IMR-90 (cell line): ENCODE measurements around the gene LPAR2. TPM values are rescaled to one million over a fixed set of nuclear protein-coding genes. Genes with fewer than 3 reads are reported as not detected.

Source experiments
- ATAC-seq: fragments of 200-7000 bp; cut with Tn5 transposase; 2 replicates; pipeline ENCODE4 v1.9.1; 2020; ENCODE audit warnings: low read depth, mild to moderate bottlenecking, moderate library complexity
- BruUV-seq: library from RNA; stranded (reverse); fragments of 400-500 nt; replicated peaks from 2 replicates; lab custom pipeline; 2021; lab: Mats Ljungman, UMichigan
- CTCF ChIA-PET: fragments of 300-600 bp; formaldehyde crosslinking; extraction: SDS; loops from one replicate; lab custom pipeline; 2021; ENCODE audit warnings: antibody characterized with exemption; lab: Yijun Ruan, JAX
- POLR2A ChIA-PET: fragments of 300-600 bp; sonication (Branson Sonifier 250); formaldehyde crosslinking; loops from one replicate; lab custom pipeline; 2022; ENCODE audit warnings: antibody characterized with exemption; ENCODE audit not compliant: unreplicated experiment; lab: Charles Lee
- DNase-seq: peaks from one replicate; pipeline ENCODE4 v3.0.0; 2013
- H2AFZ ChIP-seq: replicated peaks from 2 replicates; pipeline ENCODE3; 2013; ENCODE audit warnings: low read length, mild to moderate bottlenecking; ENCODE audit not compliant: poor library complexity
- H2AK5ac ChIP-seq: 2 replicates; pipeline ENCODE4 v1.6.1; 2013; ENCODE audit warnings: low read depth, low read length, inconsistent platforms
- H2AK9ac ChIP-seq: replicated peaks from 2 replicates; pipeline ENCODE3; 2013; ENCODE audit warnings: mild to moderate bottlenecking, low read depth, low read length, moderate library complexity; ENCODE audit not compliant: poor library complexity
- H2BK120ac ChIP-seq: 2 replicates; pipeline ENCODE4 v1.6.1; 2013; ENCODE audit warnings: low read depth, low read length, inconsistent platforms
- H2BK15ac ChIP-seq: 3 replicates; pipeline ENCODE4 v1.6.1; 2013; ENCODE audit warnings: low read depth, low read length, inconsistent platforms
- H2BK20ac ChIP-seq: 2 replicates; pipeline ENCODE4 v1.6.1; 2013; ENCODE audit warnings: low read depth, mild to moderate bottlenecking, inconsistent platforms, low read length, moderate library complexity
- H2BK5ac ChIP-seq: 2 replicates; pipeline ENCODE4 v1.6.1; 2013; ENCODE audit warnings: mild to moderate bottlenecking, low read depth, low read length, inconsistent platforms; ENCODE audit not compliant: poor library complexity, severe bottlenecking
- H3K14ac ChIP-seq: replicated peaks from 2 replicates; pipeline ENCODE4 v1.6.1; 2013; ENCODE audit warnings: low read depth, low read length, inconsistent platforms
- H3K18ac ChIP-seq: 2 replicates; pipeline ENCODE4 v1.6.1; 2013; ENCODE audit warnings: low read depth, low read length, control low read depth
- H3K23ac ChIP-seq: 2 replicates; pipeline ENCODE4 v1.6.1; 2013; ENCODE audit warnings: low read depth, low read length, inconsistent platforms
- H3K27ac ChIP-seq: 2 replicates; pipeline ENCODE4 v1.5.1; 2013; ENCODE audit warnings: mild to moderate bottlenecking, control low read depth, low read length; ENCODE audit not compliant: insufficient read depth
- H3K27me3 ChIP-seq: 2 replicates; pipeline ENCODE4 v1.6.1; 2013; ENCODE audit warnings: low read length; ENCODE audit not compliant: control insufficient read depth, insufficient read depth
- H3K36me3 ChIP-seq: 2 replicates; pipeline ENCODE4 v1.6.1; 2013; ENCODE audit warnings: low read length, mixed read lengths; ENCODE audit not compliant: control insufficient read depth, insufficient read depth
- H3K4ac ChIP-seq: 2 replicates; pipeline ENCODE4 v1.6.1; 2013; ENCODE audit warnings: low read depth, low read length, inconsistent platforms
- H3K4me1 ChIP-seq: 2 replicates; pipeline ENCODE4 v1.6.1; 2013; ENCODE audit warnings: low read length, mixed read lengths; ENCODE audit not compliant: control insufficient read depth, insufficient read depth
- H3K4me2 ChIP-seq: 2 replicates; pipeline ENCODE4 v1.6.1; 2013; ENCODE audit warnings: low read depth, mild to moderate bottlenecking, control low read depth, low read length, moderate library complexity
- H3K4me3 ChIP-seq: 2 replicates; pipeline ENCODE4 v1.5.1; 2013; ENCODE audit warnings: low read depth, mild to moderate bottlenecking, control low read depth, low read length, moderate library complexity; ENCODE audit not compliant: insufficient read depth
- H3K56ac ChIP-seq: 2 replicates; pipeline ENCODE4 v1.6.1; 2013; ENCODE audit warnings: low read length, inconsistent platforms; ENCODE audit not compliant: insufficient read depth; ENCODE audit errors: extremely low read depth
- H3K79me1 ChIP-seq, 2 experiments: 2 replicates each; pipeline ENCODE4 v1.6.1; 2013; ENCODE audit warnings: low read length in 2 of 2, inconsistent platforms in 1 of 2, low read depth in 1 of 2
- H3K9ac ChIP-seq: 2 replicates; pipeline ENCODE4 v1.6.1; 2013; ENCODE audit warnings: low read depth, low read length, control low read depth
- H3K9me1 ChIP-seq: 2 replicates; pipeline ENCODE4 v1.6.1; 2013; ENCODE audit warnings: low read length, inconsistent platforms; ENCODE audit not compliant: insufficient read depth
- H3K9me3 ChIP-seq: 2 replicates; pipeline ENCODE4 v1.6.1; 2013; ENCODE audit warnings: low read length; ENCODE audit not compliant: control insufficient read depth, insufficient read depth
- H4K20me1 ChIP-seq: 2 replicates; pipeline ENCODE4 v1.6.1; 2013; ENCODE audit warnings: low read length, inconsistent platforms; ENCODE audit not compliant: insufficient read depth
- H4K5ac ChIP-seq: 2 replicates; pipeline ENCODE4 v1.6.1; 2013; ENCODE audit warnings: mild to moderate bottlenecking, low read depth, low read length, control low read depth
- H4K8ac ChIP-seq, 2 experiments: 2 replicates each; pipeline ENCODE4 v1.6.1; 2013; ENCODE audit warnings: low read depth in 2 of 2, low read length in 2 of 2, control low read depth in 1 of 2, inconsistent platforms in 1 of 2
- H4K91ac ChIP-seq: 2 replicates; pipeline ENCODE4 v1.6.1; 2013; ENCODE audit warnings: low read depth, low read length, inconsistent platforms; ENCODE audit not compliant: insufficient read depth
- CHD1 ChIP-seq: IDR thresholded peaks from 2 replicates; pipeline ENCODE4 v1.6.1; 2012; ENCODE audit warnings: low read depth, low read length, improper control_type of control experiment
- CTCF ChIP-seq: conservative IDR thresholded peaks from 2 replicates; pipeline ENCODE4 v1.5.1; 2012; ENCODE audit warnings: mild to moderate bottlenecking, low read depth, low read length, improper control_type of control experiment
- FOS ChIP-seq: fragments of 150-350 bp; IDR thresholded peaks from 2 replicates; pipeline ENCODE4 v1.6.1; 2016; ENCODE audit warnings: low read depth, low read length
- MAFK ChIP-seq: IDR thresholded peaks from 2 replicates; pipeline ENCODE4 v1.6.1; 2012; ENCODE audit warnings: low read depth, low read length, improper control_type of control experiment
- MAZ ChIP-seq: IDR thresholded peaks from 2 replicates; pipeline ENCODE4 v1.6.1; 2012; ENCODE audit warnings: low read depth, mild to moderate bottlenecking, low read length, improper control_type of control experiment, moderate library complexity, borderline replicate concordance
- MXI1 ChIP-seq: IDR thresholded peaks from 2 replicates; pipeline ENCODE4 v1.6.1; 2012; ENCODE audit warnings: low read depth, mild to moderate bottlenecking, low read length, moderate library complexity, borderline replicate concordance
- RAD21 ChIP-seq: IDR thresholded peaks from 2 replicates; pipeline ENCODE4 v1.6.1; 2012; ENCODE audit warnings: low read length, improper control_type of control experiment
- RCOR1 ChIP-seq: IDR thresholded peaks from 2 replicates; pipeline ENCODE4 v1.6.1; 2012; ENCODE audit warnings: mild to moderate bottlenecking, low read length, improper control_type of control experiment; ENCODE audit not compliant: insufficient replicate concordance
- USF2 ChIP-seq: fragments of 150-350 bp; IDR thresholded peaks from 2 replicates; pipeline ENCODE4 v1.6.1; 2017; ENCODE audit warnings: mild to moderate bottlenecking, antibody characterized with exemption, low read length, low read depth
- WGBS, 2 experiments: methylation state at CpG; one replicate each; pipeline versions ENCODE4 v1.1.5 to v1.1.7; 2013; ENCODE audit warnings: missing lambda C conversion rate in 2 of 2; ENCODE audit not compliant: insufficient read length in 1 of 2; ENCODE audit errors: extremely low coverage in 2 of 2; 5-methylcytosine and 5-hydroxymethylcytosine counted together
- dilution Hi-C: fragments of 300-500 bp; cut with HindIII; formaldehyde crosslinking; loops from one replicate; pipeline ENCODE4 v1.14.3; 2018; ENCODE audit warnings: low sequenced_read_pairs; ENCODE audit not compliant: unreplicated experiment
- in situ Hi-C: fragments of 300-500 bp; cut with MboI; formaldehyde crosslinking; loops from 3 replicates; pipeline ENCODE4 v1.14.3; 2019; ENCODE audit warnings: low sequenced_read_pairs, inconsistent platforms, mixed read lengths
- intact Hi-C: fragments of 100-400 bp; cut with micrococcal nuclease; formaldehyde crosslinking; loops from 2 replicates; pipeline ENCODE4 v1.10.0; 2022
- polyA plus RNA-seq, 3 experiments: library from polyadenylated mRNA; depleted of rRNA; stranded (reverse); fragments of >200 nt; gene quantifications; 2 replicates each; pipeline ENCODE4 v1.2.3, GENCODE V29; 2012; ENCODE audit warnings: low replicate concordance in 1 of 3
- total RNA-seq: library from RNA; depleted of rRNA; stranded (reverse); fragments of >200 nt; gene quantifications from 2 replicates; pipeline ENCODE4 v1.2.3, GENCODE V29; 2012
- TF ChIP-seq, protein P1 (sequence below): fragments of 150-350 bp; IDR thresholded peaks from 2 replicates; pipeline ENCODE4 v1.6.1; 2016; ENCODE audit warnings: low read depth, mild to moderate bottlenecking, low read length, moderate library complexity, borderline replicate concordance

LPAR2 gene
- total and polyA plus RNA-seq, 2 of the 4 experiments (the other 2 are of a cell fraction) = under 0.01 to 5.4 TPM

DNA sequence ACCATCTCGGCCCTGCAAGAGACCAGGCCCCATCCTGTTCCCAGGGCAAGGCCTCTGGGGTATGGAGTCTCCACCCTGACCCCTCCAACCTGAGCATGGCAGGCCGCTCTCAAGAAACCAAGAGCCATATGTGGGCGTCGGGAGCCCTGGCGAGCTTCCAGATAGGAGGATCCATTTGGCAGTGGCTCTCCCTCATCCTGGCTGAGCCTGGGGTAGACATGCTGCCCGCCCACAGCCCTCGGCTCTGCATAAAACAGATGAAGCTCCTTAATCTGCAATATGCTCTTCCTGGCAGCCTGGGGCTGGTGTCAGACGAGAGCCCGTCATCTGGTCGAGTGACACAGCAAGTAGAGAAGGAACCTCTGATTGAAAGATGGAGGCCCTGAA lies 29.4 kb upstream of the LPAR2 start:
- intact Hi-C loops (no loop called here), in situ Hi-C loops (no loop called here), dilution Hi-C loops (no loop called here)
- Histone ChIP-seq H3K4me3 (no peak overlapping the region), H2BK120ac (no peak overlapping the region), H3K36me3 (peaks cover 69% of the 10 kb centered on the region), H2AK9ac (peak overlapping the region; percentile 50), H3K9me1 (peaks cover 18% of the 10 kb centered on the region), H2AFZ (no peak overlapping the region), H3K27ac (no peak overlapping the region), H4K8ac (no peak overlapping the region), H3K56ac (no peak overlapping the region), H3K27me3 (no peaks in the 10 kb centered on the region), H3K9ac (no peak overlapping the region), H3K14ac (no peak overlapping the region), H3K18ac (no peak overlapping the region), H2BK15ac (no peak overlapping the region), H3K79me1 (peaks cover 12 to 35% of the 10 kb centered on the region in 2 experiments), H3K9me3 (no peaks in the 10 kb centered on the region), H2BK20ac (no peak overlapping the region), H3K4me1 (peaks cover 6% of the 10 kb centered on the region; the same call in 1 of the 2 replicates), H4K5ac (no peak overlapping the region), H4K20me1 (peaks cover 32% of the 10 kb centered on the region), H2BK5ac (no peak overlapping the region), H4K91ac (no peak overlapping the region), H3K4ac (no peak overlapping the region), H3K4me2 (no peak overlapping the region), H2AK5ac (no peak overlapping the region), H3K23ac (no peak overlapping the region)
- no TSS peak for BruUV-seq
- ATAC-seq (no peak), DNase-seq (no peak)
- TF ChIP-seq USF2 = no peak
- TF ChIP-seq CHD1 = no peak
- TF ChIP-seq, protein P1, sequence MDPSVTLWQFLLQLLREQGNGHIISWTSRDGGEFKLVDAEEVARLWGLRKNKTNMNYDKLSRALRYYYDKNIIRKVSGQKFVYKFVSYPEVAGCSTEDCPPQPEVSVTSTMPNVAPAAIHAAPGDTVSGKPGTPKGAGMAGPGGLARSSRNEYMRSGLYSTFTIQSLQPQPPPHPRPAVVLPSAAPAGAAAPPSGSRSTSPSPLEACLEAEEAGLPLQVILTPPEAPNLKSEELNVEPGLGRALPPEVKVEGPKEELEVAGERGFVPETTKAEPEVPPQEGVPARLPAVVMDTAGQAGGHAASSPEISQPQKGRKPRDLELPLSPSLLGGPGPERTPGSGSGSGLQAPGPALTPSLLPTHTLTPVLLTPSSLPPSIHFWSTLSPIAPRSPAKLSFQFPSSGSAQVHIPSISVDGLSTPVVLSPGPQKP = no peak
- TF ChIP-seq RAD21 = no peak
- TF ChIP-seq FOS = no peak
- no peak for TF ChIP-seq MAZ
- no peak for TF ChIP-seq MXI1
- no peak for TF ChIP-seq MAFK
- no peak for TF ChIP-seq CTCF
- no peak for TF ChIP-seq RCOR1
- POLR2A ChIA-PET = no interaction called here
- 85% methylated on average over 4 of the region's 10 CpGs; no CpG with 5 or more reads in 1 of the 2 experiments for WGBS, 2 experiments
- CTCF ChIA-PET = interaction anchor here (0.6 kb wide), 1 partner anchor 297 kb away, joined by 3 read pairs; no protein-coding TSS in a partner anchor
